Measurements from ENCODE around the gene SHISAL1. TPM values are rescaled to one million over a fixed set of nuclear protein-coding genes. Genes with fewer than 3 reads are reported as not detected.

The SHISAL1 gene
- total and polyA plus RNA-seq, 10 of the 15 experiments (the other 5 are each of a cell fraction or from before 2014, with no cell fraction given): not detected

GRCh38 chr22:44314425-44315067 lies 1.8 kb upstream of the SHISAL1 start:
- ChIA-PET CTCF (no interaction called here), POLR2A (no interaction called here), RAD21 (ENCODE audit: unreplicated experiment) (no interaction called here), SMC1A (ENCODE audit: uncharacterized antibody, unreplicated experiment) (no interaction called here)
- no TSS peak for BruUV-seq (replicated peaks)
- no peak for ATAC-seq
- H3K79me2 ChIP-seq (ENCODE audit: control insufficient read depth, insufficient read depth, low read length): no peaks in the 10 kb centered on the region
- DNase-seq (ENCODE audit: low read depth, low spot score): no peak
- no peak overlapping the region for H3K27ac ChIP-seq (ENCODE audit: control insufficient read depth, insufficient read depth)
- H2AFZ ChIP-seq (ENCODE audit: control insufficient read depth, low read depth, low read length): no peak overlapping the region
- H4K20me1 ChIP-seq (ENCODE audit: control insufficient read depth, insufficient read depth): no peaks in the 10 kb centered on the region
- no peak overlapping the region for H3K9ac ChIP-seq (ENCODE audit: control insufficient read depth, insufficient read depth, low read length)
- intact Hi-C loops (cut with micrococcal nuclease; ENCODE audit: unreplicated experiment): no loop called here
- H3K36me3 ChIP-seq (ENCODE audit: control insufficient read depth in 2 of 2, insufficient read depth in 2 of 2, low read length in 1 of 2): no peaks in the 10 kb centered on the region
- H3K27me3 ChIP-seq (replicated peaks in 1 of 2; ENCODE audit: control insufficient read depth in 2 of 2, insufficient read depth in 2 of 2, low read length in 1 of 2): peaks cover 0 to 1% of the 10 kb centered on the region in 2 experiments; a peak in 2 of 4 replicates
- no peaks in the 10 kb centered on the region for H3K4me1 ChIP-seq (ENCODE audit: control insufficient read depth, insufficient read depth, low read length)
- H3K4me3 ChIP-seq: no peak overlapping the region
- in situ Hi-C loops (cut with MboI): no loop called here
- TF ChIP-seq BACH1 (IDR thresholded peaks at IDR 0.05; ENCODE audit: borderline replicate concordance) (no peak), HDGF (IDR thresholded peaks at IDR 0.05) (no peak), IKZF1 (conservative IDR thresholded peaks at IDR 0.05) (no peak), ZBTB33 (IDR thresholded peaks at IDR 0.05) (no peak)
- no peak for FAIRE-seq
- H3K4me2 ChIP-seq (ENCODE audit: control insufficient read depth, insufficient read depth): no peak overlapping the region
- 45% methylated on average over 17 of the region's 17 CpGs for WGBS (ENCODE audit: insufficient coverage, insufficient replicate concordance, low lambda C conversion rate, missing lambda C conversion rate)
- no peaks in the 10 kb centered on the region for H3K9me3 ChIP-seq (replicated peaks; ENCODE audit: control insufficient read depth, insufficient read depth, low read length)

GRCh38 chr22:44313385-44314006 lies 745 bp upstream of the SHISAL1 start:
- Histone ChIP-seq H3K9ac (ENCODE audit: control insufficient read depth, insufficient read depth, low read length) (no peak overlapping the region), H2AFZ (ENCODE audit: control insufficient read depth, low read depth, low read length) (no peak overlapping the region), H3K27ac (ENCODE audit: control insufficient read depth, insufficient read depth) (no peak overlapping the region), H3K4me1 (ENCODE audit: control insufficient read depth, insufficient read depth, low read length) (no peaks in the 10 kb centered on the region), H3K36me3 (ENCODE audit: control insufficient read depth in 2 of 2, insufficient read depth in 2 of 2, low read length in 1 of 2) (no peaks in the 10 kb centered on the region), H3K79me2 (ENCODE audit: control insufficient read depth, insufficient read depth, low read length) (no peaks in the 10 kb centered on the region), H4K20me1 (ENCODE audit: control insufficient read depth, insufficient read depth) (no peaks in the 10 kb centered on the region), H3K27me3 (replicated peaks in 1 of 2; ENCODE audit: control insufficient read depth in 2 of 2, insufficient read depth in 2 of 2, low read length in 1 of 2) (peaks cover 0 to 1% of the 10 kb centered on the region in 2 experiments; a peak in 1 of 4 replicates), H3K4me2 (ENCODE audit: control insufficient read depth, insufficient read depth) (no peak overlapping the region), H3K9me3 (replicated peaks; ENCODE audit: control insufficient read depth, insufficient read depth, low read length) (no peaks in the 10 kb centered on the region), H3K4me3 (no peak overlapping the region)
- intact Hi-C loops (cut with micrococcal nuclease; ENCODE audit: unreplicated experiment) (no loop called here), in situ Hi-C loops (cut with MboI) (no loop called here)
- no TSS peak for BruUV-seq (replicated peaks)
- FAIRE-seq (no peak), ATAC-seq (no peak), DNase-seq (ENCODE audit: low read depth, low spot score) (no peak)
- ChIA-PET CTCF (no interaction called here), RAD21 (ENCODE audit: unreplicated experiment) (no interaction called here), POLR2A (no interaction called here), SMC1A (ENCODE audit: uncharacterized antibody, unreplicated experiment) (no interaction called here)
- 19% methylated on average over 16 of the region's 16 CpGs for WGBS (ENCODE audit: insufficient coverage, insufficient replicate concordance, low lambda C conversion rate, missing lambda C conversion rate)
- TF ChIP-seq ATF3 (IDR thresholded peaks at IDR 0.05; ENCODE audit: borderline replicate concordance, extremely low read depth, low read depth, low read length): no peak
- no peak for TF ChIP-seq POLR2AphosphoS2 (IDR thresholded peaks at IDR 0.05; ENCODE audit: low read depth, low read length)
- TF ChIP-seq MAX (IDR thresholded peaks at IDR 0.05; ENCODE audit: low read depth, low read length): no peak
- no peak for TF ChIP-seq RCOR1 (conservative IDR thresholded peaks at IDR 0.05; ENCODE audit: low read depth, low read length)
- no peak for TF ChIP-seq POLR2AphosphoS5 (IDR thresholded peaks at IDR 0.05; ENCODE audit: low read length)
- TF ChIP-seq CTCF (IDR thresholded peaks at IDR 0.05 in 2 of 3, conservative IDR thresholded peaks at IDR 0.05 in 1 of 3; ENCODE audit: control insufficient read depth in 2 of 3, extremely low read depth in 1 of 3, insufficient read depth in 1 of 3, low read depth in 3 of 3, low read length in 3 of 3): no peak
- TF ChIP-seq MYC (IDR thresholded peaks at IDR 0.05; ENCODE audit: insufficient read depth, insufficient read length, insufficient replicate concordance, low read length, severe bottlenecking): no peak
- no peak for TF ChIP-seq NBN (IDR thresholded peaks at IDR 0.05)
- no peak for TF ChIP-seq ZNF274 (IDR thresholded peaks at IDR 0.05; ENCODE audit: insufficient read depth, insufficient read length)

All from GM12878 (cell line).